ENCODE data around the gene CMTM4.
"Not testable (repeated sequence)": the region's sequence is repeated elsewhere in the genome, so short reads cannot be mapped to it uniquely, and the experiment has no call there.

The CMTM4 gene

DNA sequence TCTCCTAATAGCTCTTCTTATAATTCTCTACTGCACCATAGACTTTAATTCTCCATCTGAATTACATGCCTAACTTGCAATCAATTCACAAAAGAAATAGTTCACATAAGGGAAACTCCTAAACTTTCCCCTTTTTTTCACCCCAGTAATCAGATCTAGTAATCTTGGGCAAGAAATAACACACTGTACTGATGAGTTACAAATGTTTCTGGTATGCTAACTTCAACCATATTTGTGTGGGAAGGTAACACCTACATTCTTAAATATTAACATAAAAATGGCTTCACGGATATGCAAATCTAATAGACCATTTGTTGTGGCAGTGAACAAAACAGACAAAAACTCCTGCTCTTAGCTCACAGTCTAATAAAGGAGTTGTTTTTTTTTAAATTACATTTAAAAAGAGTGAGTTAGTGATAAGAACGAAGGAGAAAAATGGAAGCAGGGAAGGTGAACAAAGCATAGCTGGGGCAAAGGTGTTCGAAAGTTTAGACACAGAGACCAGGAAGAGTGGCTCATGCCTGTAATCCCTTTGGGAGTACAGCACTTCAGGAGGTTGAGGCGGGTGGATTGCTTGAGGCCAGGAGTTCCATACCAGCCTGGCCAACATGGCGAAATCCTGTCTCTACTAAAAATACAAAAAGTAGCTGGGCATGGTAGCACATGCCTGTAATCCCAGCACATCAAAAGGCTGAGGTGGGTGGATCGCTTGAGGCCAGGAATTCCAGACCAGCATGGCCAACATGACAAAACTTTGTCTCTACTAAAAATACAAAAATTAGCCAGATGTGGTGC, 57.3 kb downstream of the CMTM4 start:
- DNase-seq = no peak

DNA sequence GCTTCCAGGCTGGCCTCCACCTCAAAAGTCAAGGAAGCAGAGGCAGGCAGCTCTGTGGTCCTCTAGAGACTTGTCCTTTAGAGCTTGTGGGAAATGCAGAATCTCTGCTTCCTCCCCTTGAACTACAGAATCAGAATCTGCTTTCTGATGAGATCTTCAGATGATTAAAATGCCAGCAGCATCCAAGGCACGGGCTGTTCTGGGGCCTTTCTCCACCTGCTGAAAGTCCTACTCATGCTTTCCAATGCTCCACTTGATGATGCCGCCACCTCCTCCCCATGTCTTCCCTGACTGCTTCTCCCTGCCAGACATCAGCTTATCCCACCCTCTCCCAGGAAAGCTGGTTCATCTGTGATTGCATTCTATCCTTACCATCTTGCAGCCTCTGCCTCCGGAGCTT, 58.7 kb downstream of the CMTM4 start:
- no peak for DNase-seq

DNA sequence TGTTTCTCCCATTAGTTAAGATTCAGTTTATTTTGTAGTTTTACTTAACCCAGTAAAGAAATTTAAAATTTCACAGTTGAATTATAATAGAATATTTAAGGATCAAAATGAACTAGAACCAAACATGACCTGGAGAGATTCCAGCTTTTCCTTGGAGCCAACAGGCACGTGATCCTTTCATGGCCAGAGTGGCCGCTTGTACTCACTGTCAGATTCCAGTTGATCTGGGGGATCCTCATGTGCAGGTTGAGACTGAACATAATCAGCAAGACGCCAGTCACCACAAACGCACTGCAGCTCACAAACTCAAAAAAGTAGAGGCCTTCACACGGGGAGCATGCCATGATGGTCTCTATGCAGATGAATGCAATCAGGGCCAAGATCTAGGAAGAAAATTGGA, 60.3 kb downstream of the CMTM4 start:
- DNase-seq = no peak

DNA sequence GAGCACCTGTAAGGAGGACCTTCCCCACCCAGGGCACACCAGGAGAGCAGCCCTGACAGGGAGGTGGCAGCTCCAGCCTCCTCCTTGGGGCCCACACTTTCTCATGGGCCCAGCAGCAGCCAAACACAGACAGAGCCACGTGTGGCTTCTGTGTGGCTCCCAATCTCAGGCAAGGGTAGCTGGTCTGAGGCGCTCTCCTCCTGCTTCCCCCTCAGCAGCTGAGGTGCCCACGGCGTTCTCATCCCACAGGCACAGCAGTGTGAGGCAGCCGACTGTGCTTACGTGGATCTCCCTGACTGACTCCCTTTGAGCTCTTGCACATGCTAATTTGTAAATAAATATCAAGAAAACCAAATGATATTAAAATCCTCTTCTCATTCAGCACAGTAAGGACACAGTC, 61.1 kb downstream of the CMTM4 start:
- no peak for DNase-seq

DNA sequence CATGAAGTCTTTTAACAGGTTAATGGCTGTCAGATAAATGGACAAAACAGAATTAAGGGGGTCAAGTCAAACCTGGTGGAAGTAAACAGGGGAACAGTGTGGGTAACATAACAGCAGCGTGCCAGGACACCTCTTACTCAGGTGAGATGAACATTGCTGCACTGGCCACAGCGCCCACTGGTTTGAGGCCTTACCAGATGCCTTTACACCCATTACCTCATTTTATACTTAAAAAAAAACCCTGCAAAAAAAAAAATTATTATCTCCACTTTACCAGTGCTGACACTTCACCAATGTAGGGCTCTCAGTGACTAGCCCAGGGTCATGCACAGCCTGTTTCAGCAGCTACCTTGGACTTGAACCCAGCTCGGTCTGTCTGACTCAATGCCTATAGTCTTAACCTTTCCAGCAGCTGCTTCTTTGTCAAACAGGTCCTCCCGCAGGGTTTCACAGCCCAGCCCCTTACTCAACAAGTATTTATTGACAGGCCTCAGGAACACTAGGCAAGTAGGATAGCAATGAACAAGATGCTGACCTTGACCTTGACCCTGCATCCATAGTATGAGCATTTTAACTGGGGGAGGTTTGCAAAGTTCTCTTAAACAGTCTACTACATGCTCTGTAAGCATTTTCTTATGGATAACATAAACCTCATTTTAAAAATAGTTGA, 61.9 kb downstream of the CMTM4 start:
- DNase-seq = no peak

DNA sequence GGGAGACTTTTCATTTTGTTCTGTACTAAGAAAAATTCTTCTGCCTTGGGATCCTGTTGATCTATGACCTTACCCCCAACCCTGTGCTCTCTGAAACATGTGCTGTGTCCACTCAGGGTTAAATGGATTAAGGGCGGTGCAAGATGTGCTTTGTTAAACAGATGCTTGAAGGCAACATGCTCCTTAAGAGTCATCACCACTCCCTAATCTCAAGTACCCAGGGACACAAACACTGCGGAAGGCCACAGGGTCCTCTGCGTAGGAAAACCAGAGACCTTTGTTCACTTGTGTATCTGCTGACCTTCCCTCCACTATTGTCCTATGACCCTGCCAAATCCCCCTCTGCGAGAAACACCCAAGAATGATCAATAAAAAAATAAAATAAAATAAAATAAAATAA, 65.0 kb downstream of the CMTM4 start:
- DNase-seq = not testable (repeated sequence)

DNA sequence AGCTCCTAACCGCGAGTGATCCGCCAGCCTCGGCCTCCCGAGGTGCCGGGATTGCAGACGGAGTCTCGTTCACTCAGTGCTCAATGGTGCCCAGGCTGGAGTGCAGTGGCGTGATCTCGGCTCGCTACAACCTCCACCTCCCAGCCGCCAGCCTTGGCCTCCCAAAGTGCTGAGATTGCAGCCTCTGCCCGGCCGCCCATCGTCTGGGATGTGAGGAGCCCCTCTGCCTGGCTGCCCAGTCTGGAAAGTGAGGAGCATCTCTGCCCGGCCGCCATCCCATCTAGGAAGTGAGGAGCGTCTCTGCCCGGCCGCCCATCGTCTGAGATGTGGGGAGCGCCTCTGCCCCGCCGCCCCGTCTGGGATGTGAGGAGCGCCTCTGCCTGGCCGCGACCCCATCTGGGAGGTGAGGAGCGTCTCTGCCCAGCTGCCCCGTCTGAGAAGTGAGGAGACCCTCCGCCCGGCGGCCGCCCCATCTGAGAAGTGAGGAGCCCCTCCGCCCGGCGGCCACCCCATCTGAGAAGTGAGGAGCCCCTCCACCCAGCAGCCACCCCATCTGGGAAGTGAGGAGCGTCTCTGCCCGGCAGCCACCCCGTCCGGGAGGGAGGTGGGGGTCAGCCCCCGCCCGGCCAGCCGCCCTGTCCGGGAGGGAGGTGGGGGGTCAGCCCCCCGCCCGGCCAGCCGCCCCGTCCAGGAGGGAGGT, 65.8 kb downstream of the CMTM4 start:
- DNase-seq = not testable (repeated sequence)

DNA sequence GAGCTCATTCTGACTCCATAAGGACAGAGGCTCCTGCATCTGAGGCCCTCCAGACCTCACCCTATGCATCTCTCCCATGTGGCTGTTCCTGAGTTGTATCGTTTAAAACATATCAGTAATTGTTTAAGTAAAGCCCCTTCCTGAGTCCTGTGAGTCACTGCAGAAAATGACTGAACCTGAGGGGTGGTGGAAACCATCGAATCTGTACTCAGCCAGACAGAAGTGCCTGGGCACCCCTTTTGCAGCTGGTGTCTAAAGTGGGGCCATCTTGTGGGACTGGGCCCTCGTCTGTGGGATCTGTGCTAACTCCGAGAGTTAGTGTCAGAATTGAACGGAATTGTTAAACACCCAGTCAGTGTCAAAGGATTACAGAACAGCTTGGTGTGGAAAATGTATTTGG, 66.7 kb downstream of the CMTM4 start:
- DNase-seq = no peak

DNA sequence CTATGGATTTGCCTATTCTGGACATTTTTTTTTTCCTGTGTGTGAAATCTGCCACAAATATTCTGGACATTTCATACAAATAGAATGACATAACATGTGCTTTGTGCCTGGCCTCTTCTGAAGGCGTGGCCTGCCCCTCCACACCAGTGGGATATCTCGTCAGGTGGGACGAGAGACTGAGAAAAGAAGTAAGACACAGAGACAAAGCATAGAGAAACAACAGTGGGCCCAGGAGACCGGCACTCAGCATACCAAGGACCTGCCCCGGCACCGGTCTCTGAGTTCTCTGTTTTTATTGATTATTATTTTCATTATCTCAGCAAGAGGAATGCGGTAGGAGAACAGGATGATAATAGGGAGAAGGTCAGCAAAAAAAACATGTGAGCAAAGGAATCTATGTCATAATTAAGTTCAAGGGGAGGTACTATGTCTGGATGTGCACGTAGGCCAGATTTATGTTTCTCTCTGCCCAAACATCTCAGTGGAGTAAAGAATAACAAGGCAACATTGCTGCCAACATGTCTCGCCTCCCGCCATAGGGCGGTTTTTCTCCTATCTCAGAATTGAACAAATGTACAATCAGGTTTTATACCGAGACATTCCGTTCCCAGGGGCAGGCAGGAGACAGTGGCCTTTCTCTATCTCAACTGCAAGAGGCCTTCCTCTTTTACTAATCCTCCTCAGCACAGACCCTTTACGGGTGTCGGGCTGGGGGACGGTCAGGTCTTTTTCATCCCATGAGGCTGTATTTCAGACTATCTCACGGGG, 68.7 kb downstream of the CMTM4 start:
- DNase-seq = not testable (repeated sequence)

DNA sequence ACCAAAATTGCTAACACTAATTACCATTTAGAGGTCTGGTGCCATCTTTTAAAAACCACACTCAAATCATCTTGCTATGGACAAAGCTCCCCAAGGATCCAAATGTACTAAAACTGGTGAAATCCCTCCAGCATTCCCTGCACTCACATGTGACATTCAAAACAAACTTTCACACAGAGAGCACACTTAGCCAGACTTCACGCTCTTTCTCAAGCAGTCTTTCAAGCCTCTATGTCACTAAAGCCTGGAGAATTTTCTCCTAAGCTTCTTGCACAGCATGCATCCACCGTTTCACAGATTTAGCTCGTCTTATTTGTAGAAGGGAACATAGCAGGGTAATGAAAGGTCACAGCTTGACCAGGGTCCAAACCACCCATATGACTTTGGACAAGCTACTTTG, 72.8 kb downstream of the CMTM4 start:
- no peak for DNase-seq

DNA sequence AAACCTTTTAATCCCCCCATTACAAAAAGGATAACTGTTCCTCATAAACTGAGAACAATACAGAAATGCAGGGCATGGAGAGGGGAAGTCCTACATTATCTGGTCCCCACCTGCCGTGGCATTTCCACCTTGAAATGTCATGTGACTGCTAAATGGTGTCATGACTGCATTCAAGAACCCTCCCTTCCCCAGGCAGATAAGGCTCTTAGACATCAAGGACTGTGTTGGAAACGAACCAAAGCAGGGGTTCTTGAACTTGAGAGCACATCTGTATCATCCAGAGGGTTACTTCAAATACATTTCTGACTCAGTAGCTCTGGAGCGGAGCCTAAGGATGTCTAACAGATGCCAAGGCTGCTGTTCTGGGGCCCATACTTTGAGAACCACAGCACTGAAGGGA, 73.7 kb downstream of the CMTM4 start:
- DNase-seq = peak; percentile 48

DNA sequence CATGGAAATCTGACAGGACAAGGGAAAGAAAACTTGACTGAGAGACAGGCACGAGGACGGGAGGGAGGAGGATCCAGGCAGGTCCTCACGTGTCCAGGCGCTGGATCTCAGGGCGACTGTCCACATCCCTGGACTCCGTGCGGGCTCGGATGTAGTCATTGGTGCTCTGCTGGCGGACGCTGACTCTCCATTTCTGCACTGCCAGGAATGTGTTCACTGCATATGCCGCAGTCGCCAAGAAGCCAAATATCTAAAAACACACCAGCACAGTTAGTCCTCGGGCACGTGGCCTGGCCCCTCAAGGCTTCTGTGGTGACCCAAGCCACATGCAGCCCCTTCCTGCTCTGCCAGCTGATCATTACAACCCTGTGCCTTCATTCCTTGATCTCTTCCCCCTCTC, 74.6 kb downstream of the CMTM4 start:
- no peak for DNase-seq

DNA sequence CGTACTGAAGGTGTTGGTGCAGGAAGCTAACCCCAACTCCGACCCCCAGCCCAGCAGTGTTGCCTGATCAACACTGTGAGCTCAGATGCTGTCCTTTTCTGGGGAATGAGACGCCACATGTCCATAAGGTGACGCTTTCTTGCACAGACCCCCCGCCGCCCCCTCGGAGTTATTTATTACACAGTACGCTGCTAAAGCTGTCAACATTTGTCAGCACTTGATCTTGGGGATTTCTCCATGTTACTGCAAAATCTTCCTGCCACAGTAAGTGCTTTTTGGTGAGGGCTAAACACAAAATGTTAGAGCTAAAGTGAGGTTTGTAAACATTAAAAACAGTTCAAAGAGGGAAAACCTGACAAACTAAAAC, 76.1 kb downstream of the CMTM4 start:
- DNase-seq = no peak

DNA sequence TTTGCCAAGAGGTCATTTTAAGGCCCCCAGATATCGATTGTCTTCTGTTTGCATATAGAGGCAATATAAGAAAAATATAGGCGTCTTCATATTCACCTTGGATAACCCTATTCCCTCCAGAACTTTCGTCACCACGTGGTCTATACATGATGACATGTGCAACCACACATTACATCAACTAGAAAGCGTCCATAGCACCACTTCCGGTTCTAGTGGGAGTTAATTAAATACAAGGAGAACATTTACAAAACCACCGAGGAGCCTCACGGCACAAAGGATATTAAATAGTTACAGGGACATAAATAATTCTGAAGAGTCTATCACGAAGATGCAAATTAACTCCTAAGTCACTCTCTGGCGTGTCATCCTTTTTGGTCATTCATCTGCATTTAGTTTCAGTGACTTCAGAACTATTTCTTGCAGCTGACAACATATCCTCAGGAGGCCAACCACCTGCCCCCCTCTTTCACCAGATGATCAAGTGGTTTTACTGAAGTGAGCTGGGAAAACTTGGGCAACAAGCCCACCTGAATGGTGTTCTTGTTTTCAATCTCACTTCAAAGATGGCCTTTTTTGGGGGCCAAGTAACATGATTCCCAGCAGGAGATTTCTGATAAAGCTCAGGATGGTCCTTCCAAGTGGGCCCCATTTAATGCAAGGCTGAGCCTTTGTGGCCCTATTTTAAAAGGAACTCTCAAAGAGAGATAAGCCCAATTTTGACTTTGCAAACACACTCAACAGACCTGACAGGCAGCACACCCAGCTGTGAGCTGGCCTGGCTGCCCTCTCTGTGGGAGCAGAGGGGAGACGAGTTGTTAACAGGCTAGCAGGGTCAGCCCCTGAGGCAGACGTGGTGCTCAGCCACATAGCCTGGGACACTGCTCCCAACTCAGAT, 76.8 kb downstream of the CMTM4 start:
- DNase-seq = peak; percentile 33

DNA sequence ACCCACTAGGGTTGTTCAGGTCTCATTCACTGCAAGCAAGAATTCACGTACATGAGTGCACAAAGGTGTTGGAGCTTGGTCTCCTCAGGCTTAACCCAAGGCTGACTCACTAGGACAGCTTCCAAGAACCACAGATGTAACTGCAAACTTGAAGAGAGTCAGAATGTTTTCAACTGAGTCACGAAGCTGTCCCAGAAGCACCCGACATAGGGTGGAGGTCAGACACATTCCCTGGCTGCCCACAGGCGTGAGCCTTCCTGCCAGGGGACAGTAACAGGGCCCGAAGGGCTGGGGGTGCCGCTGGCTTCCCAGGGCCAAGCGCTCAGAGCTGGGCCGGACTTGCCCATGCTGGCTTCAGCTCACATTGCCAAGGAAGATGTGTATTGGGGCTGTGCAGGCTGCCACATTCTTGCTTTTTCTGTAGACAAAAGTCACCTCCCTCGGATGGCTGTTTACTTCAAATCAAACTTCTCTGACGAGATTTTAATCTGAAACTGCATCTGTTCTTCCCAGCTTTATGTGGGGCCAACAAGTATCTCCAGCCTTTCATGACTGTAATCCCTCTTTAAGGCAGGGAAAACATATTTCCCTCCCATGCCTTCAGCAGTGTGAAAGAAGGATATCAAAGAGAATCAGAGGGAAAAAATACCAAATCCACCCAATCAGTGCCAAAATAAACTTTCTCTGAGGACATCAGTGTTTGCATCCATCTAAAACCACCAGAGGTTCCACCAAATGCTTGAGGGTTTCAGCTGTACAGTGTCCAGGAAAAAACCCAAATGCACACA, 77.8 kb downstream of the CMTM4 start:
- DNase-seq = no peak

DNA sequence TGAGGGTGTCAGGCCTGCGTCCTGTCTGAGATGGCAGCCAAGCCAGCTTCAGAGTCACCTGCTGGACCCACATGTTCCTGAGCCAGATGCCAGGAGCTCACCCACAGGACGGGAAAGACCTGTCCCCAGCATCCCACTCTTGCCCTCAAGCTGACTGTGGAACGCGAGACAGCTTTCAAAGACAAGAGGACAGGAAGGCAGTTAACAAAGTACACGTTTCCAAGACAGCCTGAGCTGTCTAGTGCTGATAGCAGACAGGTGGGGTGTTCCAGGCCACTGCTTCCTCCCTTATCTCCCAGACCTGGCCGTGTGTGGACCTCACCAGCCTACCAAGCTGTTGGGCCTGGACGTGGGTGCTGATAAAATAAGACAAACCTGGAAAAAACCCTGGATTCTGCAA, 78.8 kb downstream of the CMTM4 start:
- peak; percentile 77 for DNase-seq

DNA sequence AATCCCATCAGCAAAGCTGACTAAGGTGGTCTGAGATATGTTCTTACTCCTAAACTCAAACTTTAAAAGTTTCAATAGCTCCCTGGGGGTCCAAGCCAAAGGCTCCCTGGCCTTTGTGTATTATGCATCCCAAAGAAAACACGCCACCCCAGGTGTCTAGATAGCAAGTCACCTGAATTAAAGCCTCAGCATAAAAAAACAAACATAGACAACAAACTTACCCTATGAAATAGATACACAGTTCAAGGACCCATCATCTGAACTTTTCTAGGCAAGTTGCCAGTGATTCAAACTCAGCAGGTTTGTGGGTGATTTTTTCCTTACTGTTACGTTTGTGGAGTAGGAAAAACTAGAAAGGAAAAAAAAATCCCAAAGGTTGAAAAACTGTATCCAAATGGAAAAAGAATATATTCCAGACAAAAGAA, 79.5 kb downstream of the CMTM4 start:
- DNase-seq = peak; percentile 21

DNA sequence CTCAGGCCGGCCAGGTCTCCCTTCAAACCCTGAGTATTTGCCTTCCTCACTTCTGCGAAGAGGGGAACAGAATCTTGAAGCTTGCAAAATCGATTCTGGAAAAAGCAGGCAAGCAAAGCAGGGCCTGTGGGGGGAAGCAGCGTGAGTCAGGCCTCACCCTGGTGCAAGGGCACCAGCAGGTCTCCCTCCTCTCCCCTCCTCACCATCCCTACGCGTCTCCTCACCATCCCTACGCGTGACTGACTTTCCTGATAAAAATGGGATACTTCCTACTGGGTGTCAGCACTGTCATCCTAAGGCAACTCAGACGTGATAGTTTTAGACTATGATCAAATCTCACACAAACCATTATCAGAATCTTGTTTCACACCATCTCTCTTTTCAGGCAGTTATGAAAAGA, 80.0 kb downstream of the CMTM4 start:
- no peak for DNase-seq

DNA sequence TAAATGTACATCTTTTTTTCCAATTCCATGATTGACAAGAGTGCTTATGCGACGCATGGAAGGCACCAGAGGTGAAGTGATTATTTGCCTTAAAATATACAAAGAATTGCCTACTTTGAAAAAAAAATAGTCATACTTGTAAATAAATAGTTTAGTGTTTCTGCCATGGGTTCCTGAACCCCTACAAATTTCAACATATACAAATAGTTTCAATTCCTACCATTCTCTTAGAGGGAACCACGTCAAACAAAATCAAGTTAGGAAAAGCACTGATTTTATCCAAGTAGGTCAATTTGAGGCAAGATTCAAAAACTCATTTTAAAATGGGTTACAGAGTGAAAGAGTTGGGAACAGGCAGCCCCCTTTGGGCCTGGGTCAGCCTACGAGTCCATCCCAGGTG, 80.4 kb downstream of the CMTM4 start:
- DNase-seq = no peak

DNA sequence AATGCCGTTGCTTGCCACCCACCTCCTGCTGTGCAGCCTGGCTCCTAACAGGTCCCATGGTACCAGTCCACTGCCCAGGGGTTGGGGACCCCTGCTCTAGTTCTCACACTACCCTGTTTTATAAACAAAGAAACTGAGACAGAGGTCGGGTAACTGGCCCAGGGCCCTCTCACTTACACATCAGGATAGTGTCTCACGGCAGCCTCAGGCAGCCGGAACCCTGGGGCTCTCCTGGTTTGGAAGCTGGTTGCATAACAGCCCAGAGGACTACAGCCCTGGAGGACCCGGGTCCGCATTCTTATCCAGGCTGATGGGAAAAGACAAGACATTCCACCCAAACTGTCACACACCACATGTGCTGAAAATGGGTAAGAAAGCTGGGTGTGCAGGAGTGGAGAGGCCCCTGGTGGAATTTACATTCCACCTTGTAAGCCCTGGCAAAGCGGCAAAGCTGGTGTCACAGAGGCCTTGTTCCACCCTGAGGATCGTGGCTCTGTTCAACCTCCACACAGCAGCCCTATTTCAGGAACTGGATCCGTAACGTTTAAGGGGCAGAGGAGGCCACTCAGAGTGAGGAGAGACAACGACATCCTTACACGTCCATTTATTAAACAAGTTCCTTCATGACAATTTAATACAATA, 82.3 kb downstream of the CMTM4 start:
- no peak for DNase-seq

DNA sequence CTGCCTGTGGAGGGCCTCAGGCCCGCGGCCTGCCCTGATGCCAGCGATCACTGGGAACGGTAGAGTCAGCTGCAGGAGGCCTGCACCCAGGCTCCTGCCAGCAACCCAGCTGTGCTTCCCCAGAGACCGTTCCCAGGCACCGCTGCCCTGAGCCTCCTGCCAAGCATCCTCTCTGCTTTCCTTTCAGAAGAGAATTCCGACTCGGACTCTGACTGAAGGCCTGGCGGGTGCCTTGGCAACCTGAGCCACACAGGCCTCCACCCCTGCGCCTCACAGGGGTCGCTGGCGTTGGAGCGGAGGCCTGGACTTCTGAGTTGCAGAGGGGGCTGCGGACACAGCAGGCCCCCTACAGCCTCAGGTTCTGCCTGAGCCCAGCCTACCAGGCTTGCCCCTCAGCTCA, 84.1 kb downstream of the CMTM4 start:
- DNase-seq = no peak
